Neural progenitor cell (in vitro differentiated cells): ENCODE results near the gene AGMO. TPM values are rescaled to one million over a fixed set of nuclear protein-coding genes. Genes with fewer than 3 reads are reported as not detected.

Experiments
- DNase-seq: peaks from one replicate; pipeline ENCODE4 v3.0.0-alpha.2; 2016; ENCODE audit warnings: low spot score
- H2AFZ ChIP-seq: fragments of 200-600 bp; sonication (generic); replicated peaks from 2 replicates; pipeline ENCODE4 v1.6.1; 2016; ENCODE audit warnings: antibody characterized with exemption
- H3F3A ChIP-seq: fragments of 200-600 bp; sonication (generic); 2 replicates; pipeline ENCODE4 v1.6.1; 2016; ENCODE audit warnings: antibody characterized with exemption, low read depth
- H3K27ac ChIP-seq: fragments of 200-600 bp; sonication (generic); 2 replicates; pipeline ENCODE4 v1.5.1; 2016; ENCODE audit warnings: mild to moderate bottlenecking
- H3K27me3 ChIP-seq: fragments of 200-600 bp; sonication (generic); 2 replicates; pipeline ENCODE4 v1.6.1; 2016; ENCODE audit warnings: mild to moderate bottlenecking, moderate library complexity
- H3K36me3 ChIP-seq: fragments of 200-600 bp; sonication (generic); 2 replicates; pipeline ENCODE4 v1.5.1; 2016
- H3K4me1 ChIP-seq: fragments of 200-600 bp; sonication (generic); 2 replicates; pipeline ENCODE4 v1.6.1; 2016; ENCODE audit warnings: mixed run types
- H3K4me2 ChIP-seq: fragments of 200-600 bp; sonication (generic); 2 replicates; pipeline ENCODE4 v1.6.1; 2016
- H3K4me3 ChIP-seq: fragments of 200-600 bp; sonication (generic); 2 replicates; pipeline ENCODE4 v1.5.1; 2016
- H3K79me2 ChIP-seq: fragments of 200-600 bp; sonication (generic); 2 replicates; pipeline ENCODE4 v1.6.1; 2016; ENCODE audit warnings: low read depth
- H3K9ac ChIP-seq: fragments of 200-600 bp; sonication (generic); 2 replicates; pipeline ENCODE4 v1.6.1; 2016
- H3K9me3 ChIP-seq: fragments of 200-600 bp; sonication (generic); 2 replicates; pipeline ENCODE4 v1.5.1; 2016; ENCODE audit warnings: low read depth
- H4K20me1 ChIP-seq: fragments of 200-600 bp; sonication (generic); 2 replicates; pipeline ENCODE4 v1.6.1; 2016; ENCODE audit warnings: low read depth
- H3K27ac Mint-ChIP-seq: 3 replicates; pipeline ENCODE4 v1.8.0; 2021; ENCODE audit warnings: mixed read lengths
- H3K27me3 Mint-ChIP-seq: 2 replicates; pipeline ENCODE4 v1.8.0; 2022; ENCODE audit warnings: low read depth, mild to moderate bottlenecking, inconsistent platforms, moderate library complexity, mixed read lengths; ENCODE audit not compliant: insufficient read depth
- H3K36me3 Mint-ChIP-seq: 3 replicates; pipeline ENCODE4 v1.8.0; 2021; ENCODE audit warnings: mixed read lengths
- H3K4me1 Mint-ChIP-seq: 3 replicates; pipeline ENCODE4 v1.8.0; 2021; ENCODE audit warnings: mixed read lengths
- H3K4me3 Mint-ChIP-seq: 3 replicates; pipeline ENCODE4 v1.8.0; 2021; ENCODE audit warnings: mild to moderate bottlenecking, moderate library complexity, mixed read lengths
- H3K9me3 Mint-ChIP-seq: 3 replicates; pipeline ENCODE4 v1.8.0; 2020; ENCODE audit warnings: mixed read lengths
- EZH2 ChIP-seq: fragments of 200-600 bp; sonication (generic); IDR thresholded peaks from 2 replicates; pipeline ENCODE4 v1.6.1; 2017; ENCODE audit warnings: antibody characterized with exemption, mild to moderate bottlenecking, moderate library complexity
- EZH2phosphoT487 ChIP-seq: fragments of 200-600 bp; sonication (generic); IDR thresholded peaks from 2 replicates; pipeline ENCODE4 v1.6.1; 2017; ENCODE audit warnings: antibody characterized with exemption
- total RNA-seq: library from RNA; depleted of rRNA; stranded (reverse); fragments of >200 nt; gene quantifications from 2 replicates; pipeline ENCODE4 v1.2.3, GENCODE V29; 2015; ENCODE audit warnings: low replicate concordance
- TF ChIP-seq, protein P1 (sequence below): fragments of 200-600 bp; sonication (generic); IDR thresholded peaks from 2 replicates; pipeline ENCODE4 v1.5.1; 2017; ENCODE audit warnings: antibody characterized with exemption, mild to moderate bottlenecking

Gene AGMO
- total RNA-seq, 1 donor from 2014 or later: 0.30 TPM

DNA sequence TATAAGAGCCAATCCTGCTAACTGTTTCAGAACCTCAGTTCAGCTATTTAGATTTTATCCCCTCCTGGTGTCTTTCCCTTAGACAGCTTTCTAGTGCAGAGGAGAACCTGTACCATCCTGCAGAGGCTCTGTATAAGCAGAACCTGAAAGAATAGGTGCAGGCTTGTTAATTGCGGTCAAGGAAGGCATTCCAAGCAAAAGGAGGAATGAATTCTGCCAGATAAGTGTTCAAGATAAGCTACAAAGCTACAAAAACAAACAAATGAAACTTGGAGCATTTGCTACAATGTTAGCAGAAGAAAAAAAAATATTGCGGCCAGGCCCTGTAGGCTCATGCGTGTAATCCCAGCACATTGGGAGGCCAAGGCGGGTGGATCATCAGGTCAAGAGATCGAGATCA is 32.6 kb upstream of the AGMO start:
- no peaks in the 10 kb centered on the region for H3K27me3 ChIP-seq
- no peaks in the 10 kb centered on the region for H3K79me2 ChIP-seq
- H3F3A ChIP-seq: no peaks in the 10 kb centered on the region
- no peaks in the 10 kb centered on the region for H4K20me1 ChIP-seq
- Mint-ChIP-seq H3K36me3 (no peaks in the 10 kb centered on the region), H3K9me3 (no peaks in the 10 kb centered on the region), H3K4me1 (no peaks in the 10 kb centered on the region), H3K27me3 (no peaks in the 10 kb centered on the region), H3K4me3 (no peak overlapping the region), H3K27ac (no peak overlapping the region)
- no peak overlapping the region for H2AFZ ChIP-seq
- no peaks in the 10 kb centered on the region for H3K36me3 ChIP-seq
- no peak overlapping the region for H3K27ac ChIP-seq
- H3K9me3 ChIP-seq: no peaks in the 10 kb centered on the region
- H3K4me3 ChIP-seq: no peak overlapping the region
- no peak overlapping the region for H3K9ac ChIP-seq
- no peak overlapping the region for H3K4me2 ChIP-seq
- no peak for DNase-seq
- H3K4me1 ChIP-seq: no peaks in the 10 kb centered on the region
- TF ChIP-seq, protein P1, sequence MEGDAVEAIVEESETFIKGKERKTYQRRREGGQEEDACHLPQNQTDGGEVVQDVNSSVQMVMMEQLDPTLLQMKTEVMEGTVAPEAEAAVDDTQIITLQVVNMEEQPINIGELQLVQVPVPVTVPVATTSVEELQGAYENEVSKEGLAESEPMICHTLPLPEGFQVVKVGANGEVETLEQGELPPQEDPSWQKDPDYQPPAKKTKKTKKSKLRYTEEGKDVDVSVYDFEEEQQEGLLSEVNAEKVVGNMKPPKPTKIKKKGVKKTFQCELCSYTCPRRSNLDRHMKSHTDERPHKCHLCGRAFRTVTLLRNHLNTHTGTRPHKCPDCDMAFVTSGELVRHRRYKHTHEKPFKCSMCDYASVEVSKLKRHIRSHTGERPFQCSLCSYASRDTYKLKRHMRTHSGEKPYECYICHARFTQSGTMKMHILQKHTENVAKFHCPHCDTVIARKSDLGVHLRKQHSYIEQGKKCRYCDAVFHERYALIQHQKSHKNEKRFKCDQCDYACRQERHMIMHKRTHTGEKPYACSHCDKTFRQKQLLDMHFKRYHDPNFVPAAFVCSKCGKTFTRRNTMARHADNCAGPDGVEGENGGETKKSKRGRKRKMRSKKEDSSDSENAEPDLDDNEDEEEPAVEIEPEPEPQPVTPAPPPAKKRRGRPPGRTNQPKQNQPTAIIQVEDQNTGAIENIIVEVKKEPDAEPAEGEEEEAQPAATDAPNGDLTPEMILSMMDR: no peak
- TF ChIP-seq EZH2phosphoT487 (no peak), EZH2 (no peak)

DNA sequence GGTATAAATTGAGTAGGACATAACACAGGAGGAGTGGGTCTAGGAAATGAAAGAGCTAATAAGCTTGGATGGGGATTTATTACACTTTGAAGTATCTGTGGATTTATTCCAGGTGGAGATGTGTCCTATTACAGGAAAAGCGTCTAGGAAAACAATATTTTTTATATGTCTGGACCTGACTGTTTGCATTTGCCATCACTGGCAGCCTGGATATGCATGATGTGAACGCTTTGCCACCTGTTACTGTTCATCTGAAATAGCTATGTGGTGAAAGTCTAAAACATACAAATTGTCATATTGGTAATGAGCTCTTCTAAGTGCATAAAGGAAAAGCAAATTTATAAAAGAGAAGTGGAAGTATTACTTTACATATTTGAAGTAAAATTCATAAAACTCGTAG is 31.6 kb upstream of the AGMO start:
- H3K4me1 ChIP-seq: no peaks in the 10 kb centered on the region
- no peaks in the 10 kb centered on the region for H3K9me3 ChIP-seq
- H3K4me2 ChIP-seq: no peak overlapping the region
- no peaks in the 10 kb centered on the region for H3K27me3 ChIP-seq
- Mint-ChIP-seq H3K27me3 (no peaks in the 10 kb centered on the region), H3K4me1 (no peaks in the 10 kb centered on the region), H3K27ac (no peak overlapping the region), H3K9me3 (no peaks in the 10 kb centered on the region), H3K4me3 (no peak overlapping the region), H3K36me3 (no peaks in the 10 kb centered on the region)
- H3K9ac ChIP-seq: no peak overlapping the region
- H3K79me2 ChIP-seq: no peaks in the 10 kb centered on the region
- H3F3A ChIP-seq: no peaks in the 10 kb centered on the region
- H2AFZ ChIP-seq: no peak overlapping the region
- TF ChIP-seq EZH2phosphoT487 (no peak), EZH2 (no peak)
- TF ChIP-seq, protein P1: no peak
- H3K4me3 ChIP-seq: no peak overlapping the region
- DNase-seq: no peak
- no peak overlapping the region for H3K27ac ChIP-seq
- H4K20me1 ChIP-seq: no peaks in the 10 kb centered on the region
- H3K36me3 ChIP-seq: no peaks in the 10 kb centered on the region

DNA sequence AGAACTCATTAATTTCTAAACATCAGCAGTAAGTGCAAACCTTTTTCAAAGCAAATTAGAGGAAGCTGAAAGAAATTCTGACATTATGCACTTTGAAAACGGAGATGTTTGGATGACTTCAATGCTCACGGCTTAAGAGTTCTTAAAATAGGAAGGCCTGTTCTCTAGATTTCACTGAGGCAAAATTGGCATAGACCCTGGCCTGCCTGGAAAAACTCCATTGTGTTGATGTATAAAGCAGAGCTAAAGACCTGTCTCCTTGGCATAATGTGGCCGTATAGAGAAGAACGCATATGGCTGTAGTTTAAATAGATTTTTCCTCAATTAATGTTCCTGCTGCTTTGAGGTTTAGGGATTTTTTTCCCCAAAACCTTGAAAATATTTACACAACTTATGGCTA is 24.5 kb upstream of the AGMO start:
- TF ChIP-seq EZH2 (no peak), EZH2phosphoT487 (no peak)
- TF ChIP-seq, protein P1: no peak
- no peak overlapping the region for H3K9ac ChIP-seq
- no peaks in the 10 kb centered on the region for H3F3A ChIP-seq
- H3K9me3 ChIP-seq: peaks cover 6% of the 10 kb centered on the region
- H3K36me3 ChIP-seq: peaks cover 4% of the 10 kb centered on the region
- Mint-ChIP-seq H3K9me3 (peaks cover 13% of the 10 kb centered on the region), H3K4me1 (no peaks in the 10 kb centered on the region), H3K27ac (no peak overlapping the region), H3K4me3 (no peak overlapping the region), H3K27me3 (no peaks in the 10 kb centered on the region), H3K36me3 (no peaks in the 10 kb centered on the region)
- H3K27ac ChIP-seq: no peak overlapping the region
- no peak overlapping the region for H2AFZ ChIP-seq
- no peak overlapping the region for H3K4me3 ChIP-seq
- H3K27me3 ChIP-seq: no peaks in the 10 kb centered on the region
- H3K4me1 ChIP-seq: no peaks in the 10 kb centered on the region
- H3K79me2 ChIP-seq: no peaks in the 10 kb centered on the region
- H4K20me1 ChIP-seq: no peaks in the 10 kb centered on the region
- H3K4me2 ChIP-seq: no peak overlapping the region
- DNase-seq: no peak
